Measurements from ENCODE around the gene TECTA.

The TECTA gene

GRCh38 chr11:121068787-121069186 lies 32.3 kb upstream of the TECTA start:
- Histone ChIP-seq H3K36me3 (ENCODE audit: control insufficient read depth in 1 of 2, insufficient read depth in 2 of 2, low read length in 2 of 2) (peaks cover 4 to 12% of the 10 kb centered on the region in 2 donors), H3K27ac (ENCODE audit: low read length) (no peak overlapping the region), H3K4me1 (ENCODE audit: control insufficient read depth in 1 of 2, insufficient read depth in 2 of 2, low read length in 2 of 2) (peaks cover 0 to 11% of the 10 kb centered on the region in 2 donors), H3K27me3 (ENCODE audit: low read depth, low read length) (no peaks in the 10 kb centered on the region), H3K4me3 (ENCODE audit: low read depth in 1 of 2, low read length in 2 of 2) (no peak overlapping the region), H3K9me3 (ENCODE audit: control insufficient read depth in 1 of 2, low read length in 2 of 2) (no peaks in the 10 kb centered on the region)

GRCh38 chr11:121070951-121071845 lies 29.8 kb upstream of the TECTA start:
- no peak overlapping the region for H3K4me3 ChIP-seq (ENCODE audit: low read depth in 1 of 2, low read length in 2 of 2)
- H3K36me3 ChIP-seq (ENCODE audit: control insufficient read depth in 1 of 2, insufficient read depth in 2 of 2, low read length in 2 of 2): peaks cover 4 to 5% of the 10 kb centered on the region in 2 donors
- peaks cover 0 to 11% of the 10 kb centered on the region in 2 donors for H3K4me1 ChIP-seq (ENCODE audit: control insufficient read depth in 1 of 2, insufficient read depth in 2 of 2, low read length in 2 of 2)
- H3K27ac ChIP-seq (ENCODE audit: low read length): no peak overlapping the region
- no peaks in the 10 kb centered on the region for H3K9me3 ChIP-seq (ENCODE audit: control insufficient read depth in 1 of 2, low read length in 2 of 2)
- H3K27me3 ChIP-seq (ENCODE audit: low read depth, low read length): no peaks in the 10 kb centered on the region

GRCh38 chr11:121071846-121072450 lies 29.1 kb upstream of the TECTA start:
- Histone ChIP-seq H3K4me3 (ENCODE audit: low read depth in 1 of 2, low read length in 2 of 2) (no peak overlapping the region), H3K4me1 (ENCODE audit: control insufficient read depth in 1 of 2, insufficient read depth in 2 of 2, low read length in 2 of 2) (peaks cover 0 to 11% of the 10 kb centered on the region in 2 donors), H3K27me3 (ENCODE audit: low read depth, low read length) (no peaks in the 10 kb centered on the region), H3K9me3 (ENCODE audit: control insufficient read depth in 1 of 2, low read length in 2 of 2) (no peaks in the 10 kb centered on the region), H3K36me3 (ENCODE audit: control insufficient read depth in 1 of 2, insufficient read depth in 2 of 2, low read length in 2 of 2) (peaks cover 4% of the 10 kb centered on the region in 2 donors), H3K27ac (ENCODE audit: low read length) (no peak overlapping the region)

- no peak overlapping the region for H3K27ac ChIP-seq (ENCODE audit: low read length)
- no peaks in the 10 kb centered on the region for H3K9me3 ChIP-seq (ENCODE audit: control insufficient read depth in 1 of 2, low read length in 2 of 2)
- no peak overlapping the region for H3K4me3 ChIP-seq (ENCODE audit: low read depth in 1 of 2, low read length in 2 of 2)
- peaks cover 0 to 16% of the 10 kb centered on the region in 2 donors for H3K36me3 ChIP-seq (ENCODE audit: control insufficient read depth in 1 of 2, insufficient read depth in 2 of 2, low read length in 2 of 2)
- H3K27me3 ChIP-seq (ENCODE audit: low read depth, low read length): no peaks in the 10 kb centered on the region
- H3K4me1 ChIP-seq (ENCODE audit: control insufficient read depth in 1 of 2, insufficient read depth in 2 of 2, low read length in 2 of 2): no peaks in the 10 kb centered on the region
Measured at GRCh38 chr11:121081321-121081720, 19.7 kb upstream of the TECTA start.

GRCh38 chr11:121082219-121082618 lies 18.8 kb upstream of the TECTA start:
- Histone ChIP-seq H3K36me3 (ENCODE audit: control insufficient read depth in 1 of 2, insufficient read depth in 2 of 2, low read length in 2 of 2) (peaks cover 7 to 25% of the 10 kb centered on the region in 2 donors), H3K27ac (ENCODE audit: low read length) (no peak overlapping the region), H3K4me1 (ENCODE audit: control insufficient read depth in 1 of 2, insufficient read depth in 2 of 2, low read length in 2 of 2) (no peaks in the 10 kb centered on the region), H3K9me3 (ENCODE audit: control insufficient read depth in 1 of 2, low read length in 2 of 2) (no peaks in the 10 kb centered on the region), H3K27me3 (ENCODE audit: low read depth, low read length) (no peaks in the 10 kb centered on the region), H3K4me3 (ENCODE audit: low read depth in 1 of 2, low read length in 2 of 2) (no peak overlapping the region)

- no peak overlapping the region for H3K4me3 ChIP-seq (ENCODE audit: low read depth in 1 of 2, low read length in 2 of 2)
- no peaks in the 10 kb centered on the region for H3K4me1 ChIP-seq (ENCODE audit: control insufficient read depth in 1 of 2, insufficient read depth in 2 of 2, low read length in 2 of 2)
- no peak overlapping the region for H3K27ac ChIP-seq (ENCODE audit: low read length)
- H3K9me3 ChIP-seq (ENCODE audit: control insufficient read depth in 1 of 2, low read length in 2 of 2): no peaks in the 10 kb centered on the region
- H3K27me3 ChIP-seq (ENCODE audit: low read depth, low read length): no peaks in the 10 kb centered on the region
- H3K36me3 ChIP-seq (ENCODE audit: control insufficient read depth in 1 of 2, insufficient read depth in 2 of 2, low read length in 2 of 2): peaks cover 12 to 30% of the 10 kb centered on the region in 2 donors
Measured at GRCh38 chr11:121082670-121083069, 18.4 kb upstream of the TECTA start.

- Histone ChIP-seq H3K4me1 (ENCODE audit: control insufficient read depth in 1 of 2, insufficient read depth in 2 of 2, low read length in 2 of 2) (no peaks in the 10 kb centered on the region), H3K4me3 (ENCODE audit: low read depth in 1 of 2, low read length in 2 of 2) (no peak overlapping the region), H3K9me3 (ENCODE audit: control insufficient read depth in 1 of 2, low read length in 2 of 2) (no peaks in the 10 kb centered on the region), H3K27me3 (ENCODE audit: low read depth, low read length) (no peaks in the 10 kb centered on the region), H3K36me3 (ENCODE audit: control insufficient read depth in 1 of 2, insufficient read depth in 2 of 2, low read length in 2 of 2) (peaks cover 12 to 34% of the 10 kb centered on the region in 2 donors), H3K27ac (ENCODE audit: low read length) (no peak overlapping the region)
Measured at GRCh38 chr11:121086866-121087265, 14.2 kb upstream of the TECTA start.

- Histone ChIP-seq H3K4me1 (ENCODE audit: control insufficient read depth in 1 of 2, insufficient read depth in 2 of 2, low read length in 2 of 2) (no peaks in the 10 kb centered on the region), H3K27ac (ENCODE audit: low read length) (no peak overlapping the region), H3K4me3 (ENCODE audit: low read depth in 1 of 2, low read length in 2 of 2) (no peak overlapping the region), H3K9me3 (ENCODE audit: control insufficient read depth in 1 of 2, low read length in 2 of 2) (no peaks in the 10 kb centered on the region), H3K27me3 (ENCODE audit: low read depth, low read length) (no peaks in the 10 kb centered on the region), H3K36me3 (ENCODE audit: control insufficient read depth in 1 of 2, insufficient read depth in 2 of 2, low read length in 2 of 2) (peaks cover 12 to 28% of the 10 kb centered on the region in 2 donors)
Measured at GRCh38 chr11:121089566-121089965, 11.5 kb upstream of the TECTA start.

- H3K27ac ChIP-seq (ENCODE audit: low read length): no peak overlapping the region
- H3K9me3 ChIP-seq (ENCODE audit: control insufficient read depth in 1 of 2, low read length in 2 of 2): no peaks in the 10 kb centered on the region
- no peaks in the 10 kb centered on the region for H3K27me3 ChIP-seq (ENCODE audit: low read depth, low read length)
- H3K4me1 ChIP-seq (ENCODE audit: control insufficient read depth in 1 of 2, insufficient read depth in 2 of 2, low read length in 2 of 2): no peaks in the 10 kb centered on the region
- no peak overlapping the region for H3K4me3 ChIP-seq (ENCODE audit: low read depth in 1 of 2, low read length in 2 of 2)
- H3K36me3 ChIP-seq (ENCODE audit: control insufficient read depth in 1 of 2, insufficient read depth in 2 of 2, low read length in 2 of 2): peaks cover 12 to 28% of the 10 kb centered on the region in 2 donors
Measured at GRCh38 chr11:121090145-121090721, 10.8 kb upstream of the TECTA start.

- Histone ChIP-seq H3K9me3 (ENCODE audit: control insufficient read depth in 1 of 2, low read length in 2 of 2) (no peaks in the 10 kb centered on the region), H3K4me3 (ENCODE audit: low read depth in 1 of 2, low read length in 2 of 2) (no peak overlapping the region), H3K27ac (ENCODE audit: low read length) (no peak overlapping the region), H3K27me3 (ENCODE audit: low read depth, low read length) (no peaks in the 10 kb centered on the region), H3K4me1 (ENCODE audit: control insufficient read depth in 1 of 2, insufficient read depth in 2 of 2, low read length in 2 of 2) (no peaks in the 10 kb centered on the region), H3K36me3 (ENCODE audit: control insufficient read depth in 1 of 2, insufficient read depth in 2 of 2, low read length in 2 of 2) (peaks cover 10 to 15% of the 10 kb centered on the region in 2 donors)
Measured at GRCh38 chr11:121091492-121092152, 9.4 kb upstream of the TECTA start.

GRCh38 chr11:121095561-121095960 lies 5.5 kb upstream of the TECTA start:
- H3K36me3 ChIP-seq (ENCODE audit: control insufficient read depth in 1 of 2, insufficient read depth in 2 of 2, low read length in 2 of 2): no peaks in the 10 kb centered on the region
- no peak overlapping the region for H3K4me3 ChIP-seq (ENCODE audit: low read depth in 1 of 2, low read length in 2 of 2)
- no peak overlapping the region for H3K27ac ChIP-seq (ENCODE audit: low read length)
- no peaks in the 10 kb centered on the region for H3K27me3 ChIP-seq (ENCODE audit: low read depth, low read length)
- H3K9me3 ChIP-seq (ENCODE audit: control insufficient read depth in 1 of 2, low read length in 2 of 2): no peaks in the 10 kb centered on the region
- H3K4me1 ChIP-seq (ENCODE audit: control insufficient read depth in 1 of 2, insufficient read depth in 2 of 2, low read length in 2 of 2): no peaks in the 10 kb centered on the region

Data from muscle layer of duodenum (tissue), 2 donors.